Liver (tissue), 9 donors: ENCODE measurements around the gene NDUFA13. TPM values are rescaled to one million over a fixed set of nuclear protein-coding genes. Genes with fewer than 3 reads are reported as not detected.

Experiments used
- DNase-seq: peaks from one replicate; pipeline ENCODE4 v3.0.0-alpha.2; 2017; ENCODE audit warnings: low spot score
- H3K27ac ChIP-seq, 2 donors: one replicate each; pipeline ENCODE4 v1.7.0; 2013; ENCODE audit warnings: inconsistent platforms in 2 of 2, low read length in 2 of 2, control low read depth in 1 of 2, low read depth in 1 of 2, mild to moderate bottlenecking in 1 of 2
- H3K27me3 ChIP-seq, 4 donors: one replicate each; pipeline versions ENCODE4 v1.6.1 to v1.7.0; 2013; ENCODE audit warnings: low read length in 3 of 4, inconsistent platforms in 1 of 4, mild to moderate bottlenecking in 1 of 4, moderate library complexity in 1 of 4; ENCODE audit not compliant: control insufficient read depth in 4 of 4, insufficient read depth in 4 of 4
- H3K36me3 ChIP-seq, 4 donors: one replicate each; pipeline versions ENCODE4 v1.6.1 to v1.7.0; 2013; ENCODE audit warnings: low read length in 3 of 4, mild to moderate bottlenecking in 3 of 4, low read depth in 1 of 4, moderate library complexity in 1 of 4; ENCODE audit not compliant: control insufficient read depth in 4 of 4, insufficient read depth in 3 of 4
- H3K4me1 ChIP-seq, 4 donors: one replicate each; pipeline versions ENCODE4 v1.6.1 to v1.7.0; 2013; ENCODE audit warnings: low read length in 3 of 4, mild to moderate bottlenecking in 3 of 4, moderate library complexity in 1 of 4; ENCODE audit not compliant: control insufficient read depth in 4 of 4, insufficient read depth in 4 of 4
- H3K4me3 ChIP-seq, 3 donors: one replicate each; pipeline versions ENCODE4 v1.6.1 to v1.7.0; 2013; ENCODE audit warnings: low read length in 3 of 3, control low read depth in 1 of 3, low read depth in 1 of 3, mild to moderate bottlenecking in 1 of 3
- H3K9ac ChIP-seq, 2 donors: one replicate each; pipeline ENCODE4 v1.7.0; 2013; ENCODE audit warnings: low read length in 2 of 2, mild to moderate bottlenecking in 2 of 2, moderate library complexity in 2 of 2, control low read depth in 1 of 2, low read depth in 1 of 2
- H3K9me3 ChIP-seq, 4 donors: one replicate each; pipeline versions ENCODE4 v1.6.1 to v1.7.0; 2013; ENCODE audit warnings: low read length in 3 of 4; ENCODE audit not compliant: control insufficient read depth in 4 of 4
- ATF3 ChIP-seq: IDR thresholded peaks from 2 replicates; pipeline ENCODE4 v1.6.1; 2016; ENCODE audit warnings: antibody characterized with exemption
- CTCF ChIP-seq: fragments of 150-350 bp; IDR thresholded peaks from 2 replicates; pipeline ENCODE4 v1.5.1; 2017; ENCODE audit warnings: improper control_type of control experiment, low read depth, low read length; ENCODE audit not compliant: missing input control
- EGR1 ChIP-seq, 2 donors: IDR thresholded peaks; 2 replicates each; pipeline ENCODE4 v1.6.1; 2016 to 2018; ENCODE audit warnings: antibody characterized with exemption in 2 of 2, low read depth in 2 of 2
- FOXA1 ChIP-seq: IDR thresholded peaks from 2 replicates; pipeline ENCODE4 v1.6.1; 2016; ENCODE audit warnings: antibody characterized with exemption
- FOXA2 ChIP-seq: IDR thresholded peaks from 2 replicates; pipeline ENCODE4 v1.6.1; 2016; ENCODE audit warnings: antibody characterized with exemption
- GABPA ChIP-seq, 2 donors: IDR thresholded peaks in 1 of 2; conservative IDR thresholded peaks in 1 of 2; 2 replicates each; pipeline ENCODE4 v1.6.1; 2016; ENCODE audit warnings: antibody characterized with exemption in 2 of 2, mild to moderate bottlenecking in 1 of 2, moderate library complexity in 1 of 2
- HNF4A ChIP-seq, 2 donors: conservative IDR thresholded peaks; 2 replicates each; pipeline ENCODE4 v1.6.1; 2016; ENCODE audit warnings: antibody characterized with exemption in 2 of 2, mild to moderate bottlenecking in 2 of 2
- HNF4G ChIP-seq: IDR thresholded peaks from 2 replicates; pipeline ENCODE4 v1.6.1; 2016; ENCODE audit warnings: antibody characterized with exemption
- JUND ChIP-seq, 2 donors: IDR thresholded peaks; 2 replicates each; pipeline ENCODE4 v1.6.1; 2016; ENCODE audit warnings: antibody characterized with exemption in 2 of 2
- MAX ChIP-seq: IDR thresholded peaks from 2 replicates; pipeline ENCODE4 v1.6.1; 2016; ENCODE audit warnings: antibody characterized with exemption
- NR2F2 ChIP-seq: IDR thresholded peaks from 2 replicates; pipeline ENCODE4 v1.6.1; 2016; ENCODE audit warnings: antibody characterized with exemption
- RAD21 ChIP-seq, 2 donors: IDR thresholded peaks; 2 replicates each; pipeline ENCODE4 v1.6.1; 2016; ENCODE audit warnings: antibody characterized with exemption in 2 of 2, mild to moderate bottlenecking in 2 of 2
- REST ChIP-seq: IDR thresholded peaks from 2 replicates; pipeline ENCODE4 v1.6.1; 2016; ENCODE audit warnings: antibody characterized with exemption, mild to moderate bottlenecking
- RXRA ChIP-seq, 2 donors: IDR thresholded peaks; 2 replicates each; pipeline ENCODE4 v1.6.1; 2017 to 2018; ENCODE audit warnings: antibody characterized with exemption in 2 of 2, mild to moderate bottlenecking in 1 of 2
- SP1 ChIP-seq: IDR thresholded peaks from 2 replicates; pipeline ENCODE4 v1.6.1; 2018; ENCODE audit warnings: antibody characterized with exemption, mild to moderate bottlenecking
- TAF1 ChIP-seq: conservative IDR thresholded peaks from 2 replicates; pipeline ENCODE4 v1.6.1; 2016; ENCODE audit warnings: antibody characterized with exemption, mild to moderate bottlenecking
- YY1 ChIP-seq: IDR thresholded peaks from 2 replicates; pipeline ENCODE4 v1.6.1; 2016; ENCODE audit warnings: antibody characterized with exemption, mild to moderate bottlenecking
- ZBTB33 ChIP-seq: IDR thresholded peaks from 2 replicates; pipeline ENCODE4 v1.6.1; 2016; ENCODE audit warnings: antibody characterized with exemption
- WGBS: extraction: QIAGEN DNeasy Blood & Tissue Kit; methylation state at CpG from one replicate; pipeline ENCODE4 v1.1.7; 2013; 5-methylcytosine and 5-hydroxymethylcytosine counted together
- polyA plus RNA-seq, 2 donors: library from polyadenylated mRNA; stranded (reverse) in 1 of 2; unstranded in 1 of 2; fragments of 200-250 nt in 1 of 2; fragments of >200 nt in 1 of 2; fragmentation: Nextera tagmentation in 1 of 2; extraction: Ambion mirVana in 1 of 2; gene quantifications; one replicate each; pipeline versions ENCODE4 v1.2.1 to v1.2.3, GENCODE V29; 2013 to 2015
- total RNA-seq, 2 donors: library from RNA; depleted of rRNA; stranded (reverse); fragments of >200 nt; gene quantifications; one replicate each; pipeline ENCODE4 v1.2.3, GENCODE V29; 2014
- donor health status: healthy.
- donor health status: healthy.
- donor health status: healthy.
- donor health status: healthy.
- donor health status: healthy.

NDUFA13 gene
- total and polyA plus RNA-seq, 4 donors: 45.3 to 239 (median 130) TPM

GRCh38 chr19:19532806-19533701, 17.0 kb downstream of the NDUFA13 start (continued):
- no peak for TF ChIP-seq REST

- Histone ChIP-seq H3K27me3 (peaks cover 0 to 6% (median 0%) of the 10 kb centered on the region in 4 donors), H3K9ac (no peak overlapping the region), H3K27ac (no peak overlapping the region), H3K4me3 (no peak overlapping the region), H3K36me3 (peaks cover 0 to 2% (median 0%) of the 10 kb centered on the region in 4 donors), H3K4me1 (peaks cover 0 to 7% (median 4%) of the 10 kb centered on the region in 4 donors), H3K9me3 (no peaks in the 10 kb centered on the region)
- WGBS: 96% methylated on average over 6 of the region's 6 CpGs
- TF ChIP-seq TAF1: no peak
- no peak for TF ChIP-seq SP1
- TF ChIP-seq ATF3: no peak
- TF ChIP-seq FOXA1: no peak
- TF ChIP-seq RAD21 (IDR thresholded peaks at IDR 0.05): no peak
- no peak for TF ChIP-seq NR2F2
- TF ChIP-seq HNF4G: no peak
- TF ChIP-seq ZBTB33: no peak
- no peak for TF ChIP-seq RXRA (IDR thresholded peaks at IDR 0.05)
- no peak for TF ChIP-seq JUND (IDR thresholded peaks at IDR 0.05)
- TF ChIP-seq MAX: no peak
- no peak for TF ChIP-seq GABPA (IDR thresholded peaks at IDR 0.05 in 1 of 2, conservative IDR thresholded peaks at IDR 0.05 in 1 of 2)
- TF ChIP-seq YY1: no peak
- no peak for TF ChIP-seq CTCF
- no peak for TF ChIP-seq REST
- TF ChIP-seq FOXA2: no peak
- no peak for TF ChIP-seq HNF4A (conservative IDR thresholded peaks at IDR 0.05)
- TF ChIP-seq EGR1 (IDR thresholded peaks at IDR 0.05; ENCODE audit: low read depth in 2 of 2): no peak
- DNase-seq: no peak
Measured at GRCh38 chr19:19533841-19534240, 17.8 kb downstream of the NDUFA13 start.
